ENCODE results near the gene SUPT6H.

The SUPT6H gene

GRCh38 chr17:28684963-28685362 lies 23.0 kb downstream of the SUPT6H start:
- TF ChIP-seq CTCF (IDR thresholded peaks at IDR 0.05; ENCODE audit: extremely low read depth, insufficient read depth, missing control alignments), result no peak
- no peak for DNase-seq (ENCODE audit: low spot score)
- in situ Hi-C loops (cut with MboI; ENCODE audit: low pct_unique_long_range_greater_than_20kb, low sequenced_read_pairs, unreplicated experiment), result no loop called here

GRCh38 chr17:28685366-28685765 lies 23.4 kb downstream of the SUPT6H start:
- in situ Hi-C loops (cut with MboI; ENCODE audit: low pct_unique_long_range_greater_than_20kb, low sequenced_read_pairs, unreplicated experiment), result no loop called here

GRCh38 chr17:28686296-28686695 lies 24.3 kb downstream of the SUPT6H start:
- no peak for DNase-seq (ENCODE audit: low spot score)
- TF ChIP-seq CTCF (IDR thresholded peaks at IDR 0.05; ENCODE audit: extremely low read depth, insufficient read depth, missing control alignments), result no peak
- in situ Hi-C loops (cut with MboI; ENCODE audit: low pct_unique_long_range_greater_than_20kb, low sequenced_read_pairs, unreplicated experiment), result no loop called here

More at GRCh38 chr17:28685366-28685765, 23.4 kb downstream of the SUPT6H start:
- DNase-seq (ENCODE audit: low spot score), result no peak
- no peak for TF ChIP-seq CTCF (IDR thresholded peaks at IDR 0.05; ENCODE audit: extremely low read depth, insufficient read depth, missing control alignments)

- no peak for DNase-seq (ENCODE audit: low spot score)
- TF ChIP-seq CTCF (IDR thresholded peaks at IDR 0.05; ENCODE audit: extremely low read depth, insufficient read depth, missing control alignments), result no peak
- in situ Hi-C loops (cut with MboI; ENCODE audit: low pct_unique_long_range_greater_than_20kb, low sequenced_read_pairs, unreplicated experiment), result no loop called here
Measured at GRCh38 chr17:28688481-28688880, 26.5 kb downstream of the SUPT6H start.

GRCh38 chr17:28689011-28689410 lies 27.0 kb downstream of the SUPT6H start:
- no peak for TF ChIP-seq CTCF (IDR thresholded peaks at IDR 0.05; ENCODE audit: extremely low read depth, insufficient read depth, missing control alignments)
- no peak for DNase-seq (ENCODE audit: low spot score)
- in situ Hi-C loops (cut with MboI; ENCODE audit: low pct_unique_long_range_greater_than_20kb, low sequenced_read_pairs, unreplicated experiment), result no loop called here

GRCh38 chr17:28693869-28694268 lies 31.9 kb downstream of the SUPT6H start:
- in situ Hi-C loops (cut with MboI; ENCODE audit: low pct_unique_long_range_greater_than_20kb, low sequenced_read_pairs, unreplicated experiment), result no loop called here
- TF ChIP-seq CTCF (IDR thresholded peaks at IDR 0.05; ENCODE audit: extremely low read depth, insufficient read depth, missing control alignments), result no peak
- DNase-seq (ENCODE audit: low spot score), result no peak

Data from GM13977 (cell line).